Kidney (tissue), 14 donors: ENCODE measurements around the gene TRIM44. TPM values are rescaled to one million over a fixed set of nuclear protein-coding genes. Genes with fewer than 3 reads are reported as not detected.

Source experiments
- DNase-seq, 5 donors: peaks; one replicate each; pipeline ENCODE4 v3.0.0-alpha.2; 2013 to 2020
- FAIRE-seq: peaks from 2 replicates; lab custom pipeline; 2012; peaks lifted over from hg19 to GRCh38; lab: Jason Lieb, UNC
- H3K27ac ChIP-seq, 2 donors: one replicate each; pipeline ENCODE4 v1.7.0; 2013; ENCODE audit warnings: low read depth in 2 of 2, low read length in 2 of 2, inconsistent platforms in 1 of 2
- H3K27me3 ChIP-seq: one replicate; pipeline ENCODE4 v1.7.1; 2013; ENCODE audit warnings: low read length, inconsistent platforms; ENCODE audit not compliant: control insufficient read depth, insufficient read depth
- H3K36me3 ChIP-seq, 3 donors: one replicate each; pipeline versions ENCODE4 v1.7.0 to v1.7.1; 2013; ENCODE audit warnings: low read length in 3 of 3, control low read depth in 1 of 3, inconsistent platforms in 1 of 3; ENCODE audit not compliant: insufficient read depth in 3 of 3, control insufficient read depth in 2 of 3
- H3K4me1 ChIP-seq, 3 donors: one replicate each; pipeline versions ENCODE4 v1.7.0 to v1.7.1; 2013; ENCODE audit warnings: low read length in 3 of 3, inconsistent platforms in 1 of 3, low read depth in 1 of 3; ENCODE audit not compliant: control insufficient read depth in 2 of 3, insufficient read depth in 2 of 3
- H3K4me3 ChIP-seq, 3 donors: one replicate each; pipeline versions ENCODE4 v1.7.0 to v1.8.1; 2013; ENCODE audit warnings: low read length in 3 of 3, control low read depth in 1 of 3, inconsistent platforms in 1 of 3
- H3K9ac ChIP-seq, 3 donors: one replicate each; pipeline versions ENCODE4 v1.7.0 to v1.7.1; 2013; ENCODE audit warnings: low read length in 3 of 3, control low read depth in 1 of 3, inconsistent platforms in 1 of 3
- H3K9me3 ChIP-seq, 3 donors: one replicate each; pipeline versions ENCODE4 v1.7.0 to v1.7.1; 2013; ENCODE audit warnings: low read length in 3 of 3, control low read depth in 1 of 3, inconsistent platforms in 1 of 3; ENCODE audit not compliant: control insufficient read depth in 2 of 3, insufficient read depth in 1 of 3
- intact Hi-C: fragments of 100-400 bp; cut with DNase I; formaldehyde crosslinking; loops from one replicate; pipeline ENCODE4 v1.11.1; 2022
- polyA plus RNA-seq: library from polyadenylated mRNA; stranded (reverse); fragments of 350-450 nt; fragmentation: Illumina TruSeq; extraction: RNeasy Lipid Tissue Mini Kit (QIAGEN cat#74804); gene quantifications from one replicate; pipeline ENCODE4 v1.2.3, GENCODE V29; 2014; ENCODE audit warnings: low read depth, low replicate concordance; ENCODE audit not compliant: insufficient read depth
- total RNA-seq: library from RNA; stranded (reverse); fragmentation: NEBNext Ultra II Directional; extraction: Animal tissue kit (Norgen Biotek cat#: 25700); gene quantifications from one replicate; pipeline ENCODE4 v1.2.1, GENCODE V29; 2021
- TF ChIP-seq, protein P1 (sequence below): IDR thresholded peaks from 3 replicates; pipeline ENCODE4 v1.5.1; 2012; ENCODE audit warnings: mild to moderate bottlenecking, moderate library complexity, borderline replicate concordance; ENCODE audit not compliant: insufficient read depth; ENCODE audit errors: extremely low read depth
- donor health status: control.
- donor health status: control.
- donor health status: control.
- donor health status: control.
- donor health status: control.
- donor health status: DM: yes; HTN: yes; CAD: no.
- donor health status: Normal renal cell carcinoma (clear cell type).

TRIM44 gene
- total and polyA plus RNA-seq, 2 donors from 2014 or later: 14.5 to 88.9 TPM

DNA sequence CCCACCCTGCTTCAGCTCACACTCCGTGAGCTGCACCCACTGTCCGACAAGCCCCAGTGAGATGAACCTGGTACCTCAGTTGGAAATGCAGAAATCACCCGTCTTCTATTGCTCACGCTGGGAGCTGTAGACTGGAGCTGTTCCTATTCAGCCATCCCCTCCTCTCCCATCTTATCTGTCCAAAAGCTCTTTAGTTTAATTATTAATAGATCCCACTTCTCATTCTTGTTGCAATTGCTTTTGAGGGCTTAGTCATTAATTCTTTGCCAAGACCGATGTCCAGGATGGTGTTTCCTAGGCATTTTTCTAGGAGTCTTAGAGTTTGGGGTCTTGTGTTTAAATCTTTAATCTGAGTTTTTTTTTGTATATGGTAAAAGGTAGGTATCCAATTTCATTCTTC is 116.8 kb downstream of the TRIM44 start:
- Histone ChIP-seq H3K4me3 (no peak overlapping the region), H3K9ac (no peak overlapping the region), H3K27ac (no peak overlapping the region), H3K27me3 (no peaks in the 10 kb centered on the region), H3K36me3 (no peaks in the 10 kb centered on the region), H3K9me3 (no peaks in the 10 kb centered on the region), H3K4me1 (no peaks in the 10 kb centered on the region)
- intact Hi-C loops: no loop called here
- TF ChIP-seq, protein P1, sequence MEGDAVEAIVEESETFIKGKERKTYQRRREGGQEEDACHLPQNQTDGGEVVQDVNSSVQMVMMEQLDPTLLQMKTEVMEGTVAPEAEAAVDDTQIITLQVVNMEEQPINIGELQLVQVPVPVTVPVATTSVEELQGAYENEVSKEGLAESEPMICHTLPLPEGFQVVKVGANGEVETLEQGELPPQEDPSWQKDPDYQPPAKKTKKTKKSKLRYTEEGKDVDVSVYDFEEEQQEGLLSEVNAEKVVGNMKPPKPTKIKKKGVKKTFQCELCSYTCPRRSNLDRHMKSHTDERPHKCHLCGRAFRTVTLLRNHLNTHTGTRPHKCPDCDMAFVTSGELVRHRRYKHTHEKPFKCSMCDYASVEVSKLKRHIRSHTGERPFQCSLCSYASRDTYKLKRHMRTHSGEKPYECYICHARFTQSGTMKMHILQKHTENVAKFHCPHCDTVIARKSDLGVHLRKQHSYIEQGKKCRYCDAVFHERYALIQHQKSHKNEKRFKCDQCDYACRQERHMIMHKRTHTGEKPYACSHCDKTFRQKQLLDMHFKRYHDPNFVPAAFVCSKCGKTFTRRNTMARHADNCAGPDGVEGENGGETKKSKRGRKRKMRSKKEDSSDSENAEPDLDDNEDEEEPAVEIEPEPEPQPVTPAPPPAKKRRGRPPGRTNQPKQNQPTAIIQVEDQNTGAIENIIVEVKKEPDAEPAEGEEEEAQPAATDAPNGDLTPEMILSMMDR: no peak
- DNase-seq (no peak), FAIRE-seq (no peak)

DNA sequence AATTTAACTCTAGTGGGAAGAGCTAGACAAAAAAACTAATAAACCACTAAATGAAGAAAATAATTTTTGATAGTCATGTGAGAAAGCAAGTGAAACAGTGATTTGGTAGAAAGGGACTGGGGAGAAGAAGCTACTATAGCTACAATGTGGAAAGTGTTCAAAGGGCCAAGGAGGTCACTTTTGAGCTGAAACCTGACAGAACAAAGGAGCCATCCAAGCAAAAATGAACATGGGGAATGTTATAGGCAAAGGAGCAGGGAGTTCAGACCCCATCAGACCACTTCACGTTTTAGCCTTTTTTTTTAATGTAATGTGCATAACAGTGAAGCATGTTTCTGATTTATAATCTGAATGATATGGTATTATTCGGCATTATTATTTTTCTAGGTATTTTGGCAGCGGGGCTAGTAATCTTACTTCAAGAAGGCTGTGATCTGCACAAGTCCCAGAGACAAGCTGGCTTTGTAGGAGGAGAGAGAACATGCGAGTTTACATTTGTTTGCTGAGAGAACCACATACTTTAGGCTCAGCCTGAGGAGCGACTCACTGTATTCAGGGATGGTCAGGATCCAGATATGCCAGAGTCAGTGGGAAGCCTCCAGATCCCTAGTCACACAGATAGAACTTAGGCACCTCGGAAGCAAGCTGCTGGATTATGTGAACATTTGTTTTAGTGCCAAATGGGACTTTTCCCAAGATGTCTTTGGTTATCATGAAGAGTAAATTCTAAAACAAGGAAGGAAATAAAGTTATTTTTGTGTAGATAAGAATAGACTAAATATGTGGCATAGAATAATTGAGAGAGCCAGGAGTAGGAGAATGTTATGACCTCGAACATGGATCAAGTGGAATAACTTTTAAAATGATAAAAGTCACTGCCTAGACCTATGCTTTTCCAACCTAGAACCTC is 118.6 kb downstream of the TRIM44 start:
- DNase-seq (no peak), FAIRE-seq (no peak)
- H3K4me3 ChIP-seq: no peak overlapping the region
- H3K4me1 ChIP-seq: peaks cover 0 to 5% (median 0%) of the 10 kb centered on the region in 3 donors
- no peaks in the 10 kb centered on the region for H3K9me3 ChIP-seq
- H3K9ac ChIP-seq: no peak overlapping the region
- H3K27ac ChIP-seq: no peak overlapping the region
- intact Hi-C loops: no loop called here
- TF ChIP-seq, protein P1: no peak
- no peaks in the 10 kb centered on the region for H3K27me3 ChIP-seq
- H3K36me3 ChIP-seq: no peaks in the 10 kb centered on the region

DNA sequence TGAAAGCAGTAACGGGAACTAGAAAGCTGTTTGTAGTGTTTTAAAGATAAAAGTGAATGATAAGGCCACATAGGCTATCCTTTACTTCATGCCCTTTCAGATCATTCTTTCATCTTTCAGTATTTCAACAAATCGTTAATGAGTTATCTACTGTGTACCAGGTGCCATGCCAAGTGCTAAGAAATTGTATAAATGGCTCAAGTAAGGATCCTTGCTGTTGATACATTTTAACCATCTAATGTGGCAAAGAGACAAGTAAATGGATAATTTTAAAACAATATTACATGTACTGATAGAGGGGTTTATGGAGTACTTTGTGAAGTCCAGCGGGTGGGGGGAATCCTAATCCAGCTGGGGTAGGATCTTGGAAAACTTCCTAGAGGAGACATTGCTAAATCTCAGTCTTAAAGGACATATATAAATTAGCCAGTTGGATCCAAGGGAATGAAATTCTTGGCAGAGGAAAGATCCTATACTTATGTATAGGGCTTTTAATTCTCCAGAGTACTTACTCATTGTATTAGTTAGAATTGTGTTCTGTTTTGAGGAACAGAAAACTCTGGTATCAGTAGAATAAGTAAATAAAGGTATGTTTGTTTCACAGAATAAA is 119.4 kb downstream of the TRIM44 start:
- H3K27ac ChIP-seq: no peak overlapping the region
- intact Hi-C loops: no loop called here
- no peak overlapping the region for H3K9ac ChIP-seq
- H3K9me3 ChIP-seq: no peaks in the 10 kb centered on the region
- H3K4me3 ChIP-seq: no peak overlapping the region
- peaks cover 1 to 5% (median 3%) of the 10 kb centered on the region in 3 donors for H3K4me1 ChIP-seq
- no peaks in the 10 kb centered on the region for H3K27me3 ChIP-seq
- FAIRE-seq (no peak), DNase-seq (no peak)
- TF ChIP-seq, protein P1: no peak
- no peaks in the 10 kb centered on the region for H3K36me3 ChIP-seq
